AG04449 (cell line): Measurements from ENCODE around the gene ACSL1.

Experiments used
- CTCF ChIA-PET: fragments of 350-600 bp; formaldehyde crosslinking; extraction: SDS; loops from one replicate; lab custom pipeline; 2021; ENCODE audit warnings: antibody characterized with exemption; lab: Yijun Ruan, JAX
- POLR2A ChIA-PET: fragments of 400-600, 350-600 bp; formaldehyde crosslinking; extraction: SDS; loops from one replicate; lab custom pipeline; 2020; ENCODE audit warnings: antibody characterized with exemption, inconsistent platforms; lab: Yijun Ruan, JAX
- DNase-seq: peaks from one replicate; pipeline ENCODE4 v3.0.0-alpha.2; 2010; ENCODE audit warnings: low read depth, low spot score
- H3K4me3 ChIP-seq: 2 replicates; pipeline ENCODE4 v1.5.1; 2011; ENCODE audit warnings: low read depth, mild to moderate bottlenecking, control low read depth, low read length
- TF ChIP-seq, protein P1 (sequence below): IDR thresholded peaks from one replicate; pipeline ENCODE4 v1.5.1; 2011; ENCODE audit warnings: mild to moderate bottlenecking, moderate library complexity, low read length, control low read depth, inconsistent platforms; ENCODE audit not compliant: insufficient read depth; ENCODE audit errors: missing control alignments

The ACSL1 gene

DNA sequence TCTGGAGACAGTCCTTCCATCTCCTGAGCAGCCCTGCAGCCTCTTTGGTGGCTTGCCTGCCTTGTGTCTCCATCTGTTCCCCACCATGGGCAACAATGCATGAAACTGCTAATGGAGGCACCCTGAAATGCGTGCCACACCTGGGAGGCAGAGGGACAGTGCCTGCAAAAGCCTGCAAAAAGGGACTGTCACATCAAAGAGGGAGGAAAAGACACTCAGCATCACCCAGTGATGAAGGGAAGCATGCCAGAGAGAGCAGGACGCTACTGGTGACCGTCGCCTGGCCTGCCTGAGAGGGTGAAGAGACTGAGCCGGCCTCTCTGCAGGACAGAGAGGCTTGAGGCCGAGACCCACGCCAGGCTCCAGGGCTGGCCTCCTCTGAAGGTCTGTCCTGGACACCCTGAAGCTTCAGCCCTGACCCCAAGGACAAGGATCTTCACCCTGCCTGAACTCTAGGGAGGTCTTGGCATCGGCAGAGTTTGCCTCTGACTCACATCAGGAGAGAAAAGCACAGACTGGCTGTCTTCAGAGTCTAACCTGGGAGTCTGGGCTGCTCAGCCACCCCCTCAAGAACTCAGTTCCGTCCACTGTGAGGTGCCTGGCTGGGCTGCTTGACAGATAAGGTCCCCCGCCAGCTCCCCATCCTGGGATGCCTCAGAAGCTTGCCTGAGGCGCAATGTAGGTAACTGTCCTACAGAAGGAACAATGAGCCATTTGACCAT lies 8.1 kb downstream of the ACSL1 start:
- ChIA-PET POLR2A (no interaction called here), CTCF (no interaction called here)
- no peak overlapping the region for H3K4me3 ChIP-seq
- DNase-seq = no peak
- TF ChIP-seq, protein P1, sequence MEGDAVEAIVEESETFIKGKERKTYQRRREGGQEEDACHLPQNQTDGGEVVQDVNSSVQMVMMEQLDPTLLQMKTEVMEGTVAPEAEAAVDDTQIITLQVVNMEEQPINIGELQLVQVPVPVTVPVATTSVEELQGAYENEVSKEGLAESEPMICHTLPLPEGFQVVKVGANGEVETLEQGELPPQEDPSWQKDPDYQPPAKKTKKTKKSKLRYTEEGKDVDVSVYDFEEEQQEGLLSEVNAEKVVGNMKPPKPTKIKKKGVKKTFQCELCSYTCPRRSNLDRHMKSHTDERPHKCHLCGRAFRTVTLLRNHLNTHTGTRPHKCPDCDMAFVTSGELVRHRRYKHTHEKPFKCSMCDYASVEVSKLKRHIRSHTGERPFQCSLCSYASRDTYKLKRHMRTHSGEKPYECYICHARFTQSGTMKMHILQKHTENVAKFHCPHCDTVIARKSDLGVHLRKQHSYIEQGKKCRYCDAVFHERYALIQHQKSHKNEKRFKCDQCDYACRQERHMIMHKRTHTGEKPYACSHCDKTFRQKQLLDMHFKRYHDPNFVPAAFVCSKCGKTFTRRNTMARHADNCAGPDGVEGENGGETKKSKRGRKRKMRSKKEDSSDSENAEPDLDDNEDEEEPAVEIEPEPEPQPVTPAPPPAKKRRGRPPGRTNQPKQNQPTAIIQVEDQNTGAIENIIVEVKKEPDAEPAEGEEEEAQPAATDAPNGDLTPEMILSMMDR = no peak

DNA sequence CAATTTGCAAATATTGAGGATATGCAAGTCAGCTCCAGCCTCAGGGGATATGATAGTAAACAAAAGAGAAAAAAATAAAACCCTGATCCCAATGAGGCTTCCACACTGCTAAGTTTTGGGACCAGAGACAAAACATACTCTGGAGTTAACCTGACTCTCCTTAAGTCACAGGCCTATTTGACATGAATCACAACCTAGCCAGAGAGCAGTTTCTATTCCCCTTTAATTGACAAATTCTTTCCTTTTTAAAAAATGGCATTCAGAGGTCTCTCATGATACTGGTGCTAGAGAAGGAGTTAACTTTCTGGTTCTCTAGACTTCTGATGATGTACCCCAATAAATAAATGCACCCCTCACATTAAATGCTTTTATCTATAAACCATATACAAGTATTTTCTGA lies 8.8 kb downstream of the ACSL1 start:
- no peak overlapping the region for H3K4me3 ChIP-seq
- TF ChIP-seq, protein P1 = no peak
- ChIA-PET CTCF (no interaction called here), POLR2A (no interaction called here)
- no peak for DNase-seq

DNA sequence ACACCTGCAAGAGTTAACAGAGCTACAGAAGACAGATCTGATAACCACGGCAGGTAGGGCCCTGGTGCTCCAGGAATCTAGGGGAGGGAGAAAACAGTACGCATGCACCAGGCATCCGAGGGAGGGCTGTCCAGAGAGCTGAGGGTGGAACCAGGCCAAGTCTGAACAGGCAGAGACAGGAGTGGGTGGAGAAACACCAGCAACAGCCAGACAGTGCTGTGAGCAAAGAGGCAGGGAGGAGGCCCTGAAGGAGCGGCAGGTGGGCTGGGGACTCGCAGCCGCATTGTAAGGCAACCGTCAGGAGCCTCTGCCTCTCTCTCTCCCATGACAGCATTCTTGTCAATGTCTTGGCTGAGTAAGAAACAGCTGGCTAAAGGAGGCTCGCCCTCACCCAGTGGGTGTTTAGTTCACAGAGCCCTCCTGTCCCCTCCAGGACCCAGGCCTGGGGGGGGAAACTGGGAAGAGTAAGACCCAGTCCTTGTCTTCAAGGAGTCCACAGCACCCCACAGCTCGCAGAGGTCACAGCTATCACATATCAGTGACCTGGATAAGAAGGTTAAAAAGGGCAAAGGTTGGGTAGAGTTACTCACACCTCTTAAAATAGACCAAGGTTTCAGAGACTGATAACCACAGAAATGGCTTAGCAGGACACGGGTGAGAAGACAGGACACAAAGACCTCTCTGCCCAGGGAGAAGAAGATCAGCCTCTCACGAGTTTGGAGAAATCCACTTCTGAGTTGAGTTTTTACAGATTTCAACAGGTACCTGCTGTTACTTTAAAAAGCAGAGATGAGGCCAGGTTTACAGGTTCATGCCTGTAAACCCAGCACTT lies 10.5 kb downstream of the ACSL1 start:
- TF ChIP-seq, protein P1 = no peak
- no peak for DNase-seq
- ChIA-PET POLR2A (interaction anchor here (0.8 kb wide), 1 partner anchor 10 kb away, joined by 3 read pairs; no protein-coding TSS in a partner anchor), CTCF (interaction anchor here (1.0 kb wide), 1 partner anchor 21 kb away, joined by 4 read pairs; no protein-coding TSS in a partner anchor)
- H3K4me3 ChIP-seq = no peak overlapping the region

DNA sequence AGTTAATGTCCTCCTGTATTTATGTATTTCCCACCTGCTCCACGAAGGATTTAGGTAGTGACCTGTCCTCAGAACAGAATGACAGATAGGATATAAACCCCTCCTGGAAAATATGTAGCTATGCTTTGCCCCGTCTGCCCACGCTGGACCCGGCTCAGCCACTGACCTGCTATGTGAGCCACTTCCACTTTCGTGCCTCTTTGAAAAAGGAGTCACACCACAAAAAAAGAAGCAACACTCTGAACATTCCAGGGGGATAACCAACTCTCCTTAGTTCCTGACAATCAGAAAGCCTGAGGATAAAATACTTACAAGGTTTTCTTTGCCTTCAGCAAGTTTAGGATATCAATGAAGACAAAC lies 11.1 kb downstream of the ACSL1 start:
- TF ChIP-seq, protein P1 = no peak
- no peak overlapping the region for H3K4me3 ChIP-seq
- ChIA-PET POLR2A (no interaction called here), CTCF (interaction anchor here (1.0 kb wide), 1 partner anchor 21 kb away, joined by 4 read pairs; no protein-coding TSS in a partner anchor)
- no peak for DNase-seq

DNA sequence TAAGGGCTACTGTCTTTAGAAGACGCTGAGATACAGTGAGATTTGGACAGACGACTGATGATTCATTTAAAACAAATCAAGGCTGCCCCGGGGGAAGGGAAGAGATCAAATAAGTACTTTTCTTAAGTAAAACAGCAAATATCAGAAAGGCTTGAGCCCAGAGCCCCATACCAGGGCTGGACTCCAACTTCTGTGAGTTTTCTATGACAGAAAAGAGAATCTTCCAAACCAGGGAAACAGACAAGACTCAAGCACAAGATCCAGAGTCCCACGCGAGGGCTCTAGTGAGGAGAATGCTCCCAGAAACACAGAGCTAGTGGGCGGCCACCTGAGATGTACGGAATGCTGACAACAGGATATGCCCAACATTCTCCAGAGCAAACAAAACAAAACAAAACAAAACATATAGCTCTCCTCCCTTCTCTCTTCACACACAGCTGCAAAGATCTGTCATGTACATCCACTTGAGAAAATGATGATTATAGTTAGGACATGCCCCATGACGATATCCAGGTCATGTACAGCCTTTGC lies 13.1 kb downstream of the ACSL1 start:
- DNase-seq = no peak
- ChIA-PET POLR2A (interaction anchor here (1.3 kb wide), 1 partner anchor 20 kb away, joined by 3 read pairs; no protein-coding TSS in a partner anchor), CTCF (no interaction called here)
- no peak overlapping the region for H3K4me3 ChIP-seq
- TF ChIP-seq, protein P1 = no peak

DNA sequence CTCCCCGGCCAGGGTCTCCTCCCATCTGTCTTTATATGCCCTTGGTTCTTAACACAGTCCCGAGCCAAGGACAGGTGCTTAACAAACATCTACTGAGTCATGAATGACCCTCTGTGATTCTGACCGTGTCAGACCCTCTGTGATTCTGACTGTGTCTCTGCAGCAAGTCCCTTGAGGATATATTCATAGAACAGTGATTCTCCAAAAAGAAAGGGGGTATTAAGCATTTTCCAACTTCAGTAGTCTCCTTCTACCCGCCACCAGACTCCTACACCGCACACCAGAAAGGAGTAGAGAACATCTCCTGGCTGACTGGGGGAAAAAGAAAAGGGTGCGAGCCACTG lies 13.6 kb downstream of the ACSL1 start:
- ChIA-PET CTCF (no interaction called here), POLR2A (no interaction called here)
- TF ChIP-seq, protein P1 = no peak
- no peak for DNase-seq
- H3K4me3 ChIP-seq = no peak overlapping the region
